NCI-H82 treated with DMSO at 0.1 percent for 48 hours (cell line): ENCODE data around the gene PDGFD.

ENCODE experiments used
- DNase-seq: peaks from one replicate; lab custom pipeline; 2025; ENCODE audit not compliant: unreplicated experiment; lab: John Stamatoyannopoulos, UW

Gene PDGFD

GRCh38 chr11:104146421-104146820 lies 17.5 kb downstream of the PDGFD start:
- no peak for DNase-seq

GRCh38 chr11:104145062-104145461 lies 18.9 kb downstream of the PDGFD start:
- DNase-seq, result no peak

GRCh38 chr11:104142698-104143097 lies 21.2 kb downstream of the PDGFD start:
- no peak for DNase-seq

- DNase-seq, result no peak
These were observed 27.1 kb downstream of the PDGFD start for GRCh38 chr11:104136861-104137260.

GRCh38 chr11:104134745-104135144 lies 29.2 kb downstream of the PDGFD start:
- DNase-seq, result no peak

GRCh38 chr11:104130161-104130560 lies 33.8 kb downstream of the PDGFD start:
- DNase-seq, result no peak

GRCh38 chr11:104129145-104129544 lies 34.8 kb downstream of the PDGFD start:
- no peak for DNase-seq

- DNase-seq, result no peak
These were observed 36.1 kb downstream of the PDGFD start for GRCh38 chr11:104127828-104128227.

GRCh38 chr11:104126464-104126863 lies 37.5 kb downstream of the PDGFD start:
- DNase-seq, result no peak

GRCh38 chr11:104124979-104125378 lies 39.0 kb downstream of the PDGFD start:
- no peak for DNase-seq

GRCh38 chr11:104122836-104123235 lies 41.1 kb downstream of the PDGFD start:
- DNase-seq, result no peak

GRCh38 chr11:104122011-104122635 lies 41.8 kb downstream of the PDGFD start:
- DNase-seq, result no peak

GRCh38 chr11:104120493-104121137 lies 43.3 kb downstream of the PDGFD start:
- DNase-seq, result no peak

GRCh38 chr11:104118105-104118744 lies 45.7 kb downstream of the PDGFD start:
- peak; percentile 58 for DNase-seq

GRCh38 chr11:104113541-104113940 lies 50.4 kb downstream of the PDGFD start:
- DNase-seq, result no peak

GRCh38 chr11:104106136-104106754 lies 57.7 kb downstream of the PDGFD start:
- no peak for DNase-seq

GRCh38 chr11:104105155-104105554 lies 58.8 kb downstream of the PDGFD start:
- DNase-seq, result no peak

GRCh38 chr11:104104664-104105063 lies 59.3 kb downstream of the PDGFD start:
- no peak for DNase-seq

GRCh38 chr11:104104201-104104600 lies 59.7 kb downstream of the PDGFD start:
- no peak for DNase-seq

- DNase-seq, result no peak
These were observed 65.4 kb downstream of the PDGFD start for GRCh38 chr11:104098555-104098954.

- no peak for DNase-seq
These were observed 65.8 kb downstream of the PDGFD start for GRCh38 chr11:104098132-104098531.

- no peak for DNase-seq
These were observed 67.0 kb downstream of the PDGFD start for GRCh38 chr11:104096900-104097299.
